ENCODE measurements around the gene PRDM5. TPM values are rescaled to one million over a fixed set of nuclear protein-coding genes. Genes with fewer than 3 reads are reported as not detected.
"Not testable (repeated sequence)": the region's sequence is repeated elsewhere in the genome, so short reads cannot be mapped to it uniquely, and the experiment has no call there.

PRDM5 gene
- total RNA-seq, 2 experiments from 2014 or later = 0.14 to 0.22 TPM

DNA sequence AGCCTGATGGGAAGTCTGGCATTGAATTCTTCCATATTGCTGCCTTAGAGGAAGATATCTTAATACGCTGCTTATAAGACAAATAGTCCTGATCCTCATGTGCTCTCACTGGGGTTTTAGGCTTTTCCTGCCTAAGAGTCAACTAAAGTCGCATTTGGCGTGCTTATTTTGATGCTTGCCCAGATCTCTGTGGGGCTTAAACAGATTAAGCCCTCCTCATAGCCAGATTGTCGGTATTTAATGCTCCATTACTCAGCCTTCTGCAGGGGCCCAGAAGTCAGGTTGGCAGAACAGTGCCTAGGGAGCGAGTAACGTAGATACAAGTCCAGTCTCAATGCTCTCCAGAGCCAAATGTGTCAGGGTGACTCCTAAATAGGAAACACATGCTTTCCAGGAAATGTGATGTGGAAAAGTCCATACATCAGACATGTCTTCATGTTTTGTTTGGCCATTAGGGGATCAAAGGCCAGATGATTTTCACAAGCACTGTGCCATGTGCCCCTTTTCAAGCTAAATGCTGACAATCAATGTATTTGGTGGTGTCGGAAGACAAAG is 262.8 kb downstream of the PRDM5 start:
- Mint-ChIP-seq H3K27me3 (peaks cover 5% of the 10 kb centered on the region), H3K27ac (no peak overlapping the region), H3K9me3 (no peaks in the 10 kb centered on the region), H3K36me3 (ENCODE audit: low read depth) (no peaks in the 10 kb centered on the region), H3K4me3 (no peak overlapping the region), H3K4me1 (ENCODE audit: low read depth) (peaks cover 6% of the 10 kb centered on the region)
- Histone ChIP-seq H3K9me3 (ENCODE audit: control insufficient read depth in 1 of 2, insufficient read depth in 1 of 2, low read length in 2 of 2) (no peaks in the 10 kb centered on the region), H3K27ac (ENCODE audit: low read depth in 1 of 2, low read length in 2 of 2) (no peak overlapping the region), H3K36me3 (ENCODE audit: insufficient read depth, low read length) (no peaks in the 10 kb centered on the region), H3K4me1 (ENCODE audit: insufficient read depth, low read length) (no peaks in the 10 kb centered on the region), H3K4me3 (ENCODE audit: low read length) (no peak overlapping the region), H3K27me3 (ENCODE audit: control insufficient read depth in 1 of 2, insufficient read depth in 2 of 2, low read length in 2 of 2) (no peaks in the 10 kb centered on the region)
- CTCF ChIA-PET = no interaction called here
- POLR2A ChIA-PET = no interaction called here
- TF ChIP-seq, protein P1, sequence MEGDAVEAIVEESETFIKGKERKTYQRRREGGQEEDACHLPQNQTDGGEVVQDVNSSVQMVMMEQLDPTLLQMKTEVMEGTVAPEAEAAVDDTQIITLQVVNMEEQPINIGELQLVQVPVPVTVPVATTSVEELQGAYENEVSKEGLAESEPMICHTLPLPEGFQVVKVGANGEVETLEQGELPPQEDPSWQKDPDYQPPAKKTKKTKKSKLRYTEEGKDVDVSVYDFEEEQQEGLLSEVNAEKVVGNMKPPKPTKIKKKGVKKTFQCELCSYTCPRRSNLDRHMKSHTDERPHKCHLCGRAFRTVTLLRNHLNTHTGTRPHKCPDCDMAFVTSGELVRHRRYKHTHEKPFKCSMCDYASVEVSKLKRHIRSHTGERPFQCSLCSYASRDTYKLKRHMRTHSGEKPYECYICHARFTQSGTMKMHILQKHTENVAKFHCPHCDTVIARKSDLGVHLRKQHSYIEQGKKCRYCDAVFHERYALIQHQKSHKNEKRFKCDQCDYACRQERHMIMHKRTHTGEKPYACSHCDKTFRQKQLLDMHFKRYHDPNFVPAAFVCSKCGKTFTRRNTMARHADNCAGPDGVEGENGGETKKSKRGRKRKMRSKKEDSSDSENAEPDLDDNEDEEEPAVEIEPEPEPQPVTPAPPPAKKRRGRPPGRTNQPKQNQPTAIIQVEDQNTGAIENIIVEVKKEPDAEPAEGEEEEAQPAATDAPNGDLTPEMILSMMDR (IDR thresholded peaks at IDR 0.05) = no peak
- intact Hi-C loops (cut with DNase I, micrococcal nuclease) = no loop called here
- ATAC-seq (ENCODE audit: poor library complexity) (no peak), DNase-seq (no peak)

DNA sequence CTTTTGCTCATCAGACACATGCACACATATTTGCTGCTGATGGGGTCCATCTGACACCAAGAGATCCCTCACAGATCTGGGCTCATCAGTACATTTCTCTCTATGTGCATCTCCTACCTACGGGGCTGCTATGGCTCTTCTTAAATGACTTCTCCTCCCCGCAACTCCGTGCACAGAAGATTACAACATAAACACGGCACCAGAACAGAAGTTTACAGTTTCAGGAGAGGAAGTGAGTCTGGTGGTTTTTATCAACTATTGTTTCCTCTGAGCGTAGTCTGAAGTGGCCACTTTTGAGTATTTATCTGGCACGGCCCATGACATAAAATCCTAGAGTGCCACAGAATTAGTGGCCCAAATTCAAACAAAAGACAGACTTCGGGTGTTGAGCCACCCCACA is 263.8 kb downstream of the PRDM5 start:
- Mint-ChIP-seq H3K9me3 (no peaks in the 10 kb centered on the region), H3K27ac (no peak overlapping the region), H3K27me3 (peaks cover 4% of the 10 kb centered on the region), H3K4me1 (ENCODE audit: low read depth) (peaks cover 6% of the 10 kb centered on the region), H3K36me3 (ENCODE audit: low read depth) (no peaks in the 10 kb centered on the region), H3K4me3 (no peak overlapping the region)
- Histone ChIP-seq H3K4me3 (ENCODE audit: low read length) (no peak overlapping the region), H3K27ac (ENCODE audit: low read depth in 1 of 2, low read length in 2 of 2) (no peak overlapping the region), H3K9me3 (ENCODE audit: control insufficient read depth in 1 of 2, insufficient read depth in 1 of 2, low read length in 2 of 2) (no peaks in the 10 kb centered on the region), H3K27me3 (ENCODE audit: control insufficient read depth in 1 of 2, insufficient read depth in 2 of 2, low read length in 2 of 2) (no peaks in the 10 kb centered on the region), H3K4me1 (ENCODE audit: insufficient read depth, low read length) (no peaks in the 10 kb centered on the region), H3K36me3 (ENCODE audit: insufficient read depth, low read length) (no peaks in the 10 kb centered on the region)
- CTCF ChIA-PET = no interaction called here
- TF ChIP-seq, protein P1 (IDR thresholded peaks at IDR 0.05) = no peak
- POLR2A ChIA-PET = no interaction called here
- DNase-seq (no peak), ATAC-seq (ENCODE audit: poor library complexity) (no peak)
- intact Hi-C loops (cut with DNase I, micrococcal nuclease) = no loop called here

DNA sequence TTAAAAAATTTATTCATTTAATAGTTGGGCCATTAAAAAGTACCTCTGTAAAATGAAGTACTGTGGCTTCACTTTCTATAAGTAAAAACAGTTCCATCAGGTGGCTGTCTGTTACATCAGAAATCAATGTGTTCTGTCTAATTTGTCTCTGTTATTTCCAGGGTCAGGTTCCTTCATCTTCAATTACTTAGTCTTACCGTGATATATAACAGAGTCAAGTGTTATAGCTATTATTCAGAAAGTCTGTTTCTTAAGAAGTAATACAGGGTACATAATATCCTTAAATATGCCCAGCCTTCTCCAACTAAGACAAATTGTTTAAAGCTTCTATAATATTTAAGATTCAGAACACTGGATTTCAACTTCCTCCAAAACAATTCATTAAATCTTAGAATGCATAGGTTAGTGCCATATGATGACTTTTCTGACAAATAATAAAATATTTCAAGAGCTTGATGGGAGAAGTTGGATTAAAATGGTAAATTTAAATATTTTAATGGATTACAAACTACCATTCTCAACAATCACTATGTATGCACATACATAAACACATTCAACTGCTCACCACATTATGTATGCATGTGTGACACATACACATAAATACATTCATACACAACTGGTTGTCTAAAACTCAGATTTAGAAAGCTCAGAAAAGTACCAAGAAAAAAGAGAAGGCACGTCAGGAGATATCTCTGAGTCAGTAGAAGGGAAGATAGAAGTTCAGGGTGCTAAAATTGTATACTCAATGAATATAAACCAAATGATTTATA is 268.5 kb downstream of the PRDM5 start:
- intact Hi-C loops (cut with DNase I, micrococcal nuclease) = no loop called here
- Mint-ChIP-seq H3K4me3 (no peak overlapping the region), H3K9me3 (no peaks in the 10 kb centered on the region), H3K27ac (no peak overlapping the region), H3K4me1 (ENCODE audit: low read depth) (peaks cover 6% of the 10 kb centered on the region), H3K36me3 (ENCODE audit: low read depth) (no peaks in the 10 kb centered on the region), H3K27me3 (peaks cover 15% of the 10 kb centered on the region)
- DNase-seq (no peak), ATAC-seq (ENCODE audit: poor library complexity) (no peak)
- ChIA-PET CTCF (no interaction called here), POLR2A (no interaction called here)
- Histone ChIP-seq H3K9me3 (ENCODE audit: control insufficient read depth in 1 of 2, insufficient read depth in 1 of 2, low read length in 2 of 2) (no peaks in the 10 kb centered on the region), H3K36me3 (ENCODE audit: insufficient read depth, low read length) (no peaks in the 10 kb centered on the region), H3K4me1 (ENCODE audit: insufficient read depth, low read length) (no peaks in the 10 kb centered on the region), H3K4me3 (ENCODE audit: low read length) (no peak overlapping the region), H3K27ac (ENCODE audit: low read depth in 1 of 2, low read length in 2 of 2) (no peak overlapping the region), H3K27me3 (ENCODE audit: control insufficient read depth in 1 of 2, insufficient read depth in 2 of 2, low read length in 2 of 2) (no peaks in the 10 kb centered on the region)
- TF ChIP-seq, protein P1 (IDR thresholded peaks at IDR 0.05) = no peak

DNA sequence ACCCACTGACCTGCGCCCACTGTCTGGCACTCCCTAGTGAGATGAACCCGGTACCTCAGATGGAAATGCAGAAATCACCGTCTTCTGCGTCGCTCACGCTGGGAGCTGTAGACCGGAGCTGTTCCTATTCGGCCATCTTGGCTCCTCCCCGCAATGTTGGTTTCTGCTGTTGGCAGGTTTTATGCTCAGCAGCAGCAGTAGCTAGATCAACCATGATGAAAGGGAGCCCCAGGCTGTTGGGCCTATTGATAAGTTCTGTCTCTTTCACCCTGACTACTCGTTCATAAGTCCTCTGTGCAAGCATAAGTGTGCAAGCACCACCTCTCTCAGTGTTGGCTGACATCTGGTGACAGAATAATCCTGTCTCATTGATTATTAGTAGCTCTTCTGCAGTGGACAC is 274.2 kb downstream of the PRDM5 start:
- ATAC-seq (ENCODE audit: poor library complexity); H3K27ac Mint-ChIP-seq; H3K36me3 Mint-ChIP-seq (ENCODE audit: low read depth); intact Hi-C loops (cut with DNase I, micrococcal nuclease); H3K4me3 Mint-ChIP-seq; H3K36me3 ChIP-seq (ENCODE audit: insufficient read depth, low read length); DNase-seq; H3K4me1 Mint-ChIP-seq (ENCODE audit: low read depth); H3K27ac ChIP-seq (ENCODE audit: low read depth in 1 of 2, low read length in 2 of 2); H3K9me3 Mint-ChIP-seq; H3K4me3 ChIP-seq (ENCODE audit: low read length); POLR2A ChIA-PET; H3K4me1 ChIP-seq (ENCODE audit: insufficient read depth, low read length); H3K9me3 ChIP-seq (ENCODE audit: control insufficient read depth in 1 of 2, insufficient read depth in 1 of 2, low read length in 2 of 2); H3K27me3 ChIP-seq (ENCODE audit: control insufficient read depth in 1 of 2, insufficient read depth in 2 of 2, low read length in 2 of 2); CTCF ChIA-PET: not testable (repeated sequence)
- peaks cover 23% of the 10 kb centered on the region for H3K27me3 Mint-ChIP-seq

Measured in CD4-positive, alpha-beta T cell (primary cell).